GM18909 (cell line): Measurements from ENCODE around the gene ZMYND8.
A peak's percentile ranks its signal among the peaks of the same experiment; 100 is the strongest.
"Not testable (repeated sequence)": the region's sequence is repeated elsewhere in the genome, so short reads cannot be mapped to it uniquely, and the experiment has no call there.

ENCODE experiments used
- ATAC-seq: cut with Tn5 transposase; IDR thresholded peaks from one replicate; pipeline ENCODE4 v1.9.1; 2021; ENCODE audit warnings: mild to moderate bottlenecking; ENCODE audit not compliant: unreplicated experiment, poor library complexity

Gene ZMYND8

DNA sequence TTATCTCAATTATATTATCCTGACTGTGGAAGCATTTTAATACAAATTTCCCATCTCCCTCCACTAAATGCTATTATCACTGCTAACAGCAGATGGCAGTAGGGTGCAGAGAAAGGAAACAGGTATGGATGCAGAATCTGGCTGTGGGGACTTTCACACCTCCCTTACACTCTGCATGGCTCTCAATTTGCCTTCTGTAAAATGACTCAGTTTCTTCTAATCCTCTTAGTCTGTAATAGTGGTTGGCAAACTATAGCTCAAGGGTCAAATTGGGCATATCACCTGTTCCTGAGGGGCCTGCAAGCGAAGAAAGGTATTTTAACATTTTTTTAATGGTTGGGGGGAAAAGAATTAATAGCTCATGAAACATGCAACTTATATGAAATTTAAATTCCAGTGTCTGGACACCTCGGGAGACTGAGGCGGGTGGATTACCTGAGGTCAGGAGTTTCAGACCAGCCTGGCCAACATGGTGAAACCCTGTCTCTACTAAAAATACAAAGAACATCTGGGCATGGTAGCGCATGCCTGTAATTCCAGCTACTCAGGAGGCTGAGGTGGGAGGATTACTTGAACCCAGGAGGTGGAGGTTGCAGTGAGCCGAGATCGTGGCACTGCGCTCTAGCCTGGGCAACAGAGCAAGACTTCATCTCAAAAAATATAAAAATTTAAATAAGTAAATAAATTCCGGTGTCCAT lies 83.5 kb downstream of the ZMYND8 start:
- no peak for ATAC-seq

- no peak for ATAC-seq
Observed at GRCh38 chr20:47271046-47271615, 85.4 kb downstream of the ZMYND8 start.

GRCh38 chr20:47269309-47270165 lies 87.0 kb downstream of the ZMYND8 start:
- ATAC-seq = no peak

GRCh38 chr20:47267621-47268020 lies 88.9 kb downstream of the ZMYND8 start:
- ATAC-seq = no peak

DNA sequence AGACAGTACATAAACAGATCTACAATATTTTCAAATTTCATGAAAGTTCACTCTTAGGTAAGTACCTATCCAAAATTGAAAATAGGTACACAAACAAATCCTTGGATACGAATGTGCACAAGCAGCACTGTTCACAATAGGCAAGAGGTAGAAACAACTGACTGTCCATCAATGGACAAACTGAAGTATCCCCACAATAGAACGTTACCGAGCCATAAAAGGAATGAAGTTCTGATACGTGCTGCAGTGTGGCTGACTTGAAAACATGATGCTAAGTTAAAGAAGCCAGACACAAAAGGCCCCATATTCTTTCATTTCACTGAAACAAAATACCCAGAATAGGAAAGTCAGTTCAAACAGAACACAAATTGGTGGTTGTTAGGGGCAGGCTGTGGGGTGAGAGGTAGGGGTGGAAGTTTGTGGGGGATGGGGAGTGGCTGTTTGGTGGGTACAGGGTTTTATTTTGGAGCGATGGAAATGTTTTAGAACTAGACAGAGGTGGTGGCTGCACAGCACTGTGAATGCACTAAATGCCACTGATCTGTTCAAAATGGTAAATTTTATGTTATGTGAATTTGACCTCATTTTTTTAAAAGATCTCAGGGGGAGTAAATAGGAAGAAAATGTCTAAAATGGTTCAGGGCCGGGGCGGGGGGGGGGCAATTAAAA lies 89.5 kb downstream of the ZMYND8 start:
- no peak for ATAC-seq

GRCh38 chr20:47265984-47266383 lies 90.5 kb downstream of the ZMYND8 start:
- no peak for ATAC-seq

- no peak for ATAC-seq
Observed at GRCh38 chr20:47265214-47265613, 91.3 kb downstream of the ZMYND8 start.

DNA sequence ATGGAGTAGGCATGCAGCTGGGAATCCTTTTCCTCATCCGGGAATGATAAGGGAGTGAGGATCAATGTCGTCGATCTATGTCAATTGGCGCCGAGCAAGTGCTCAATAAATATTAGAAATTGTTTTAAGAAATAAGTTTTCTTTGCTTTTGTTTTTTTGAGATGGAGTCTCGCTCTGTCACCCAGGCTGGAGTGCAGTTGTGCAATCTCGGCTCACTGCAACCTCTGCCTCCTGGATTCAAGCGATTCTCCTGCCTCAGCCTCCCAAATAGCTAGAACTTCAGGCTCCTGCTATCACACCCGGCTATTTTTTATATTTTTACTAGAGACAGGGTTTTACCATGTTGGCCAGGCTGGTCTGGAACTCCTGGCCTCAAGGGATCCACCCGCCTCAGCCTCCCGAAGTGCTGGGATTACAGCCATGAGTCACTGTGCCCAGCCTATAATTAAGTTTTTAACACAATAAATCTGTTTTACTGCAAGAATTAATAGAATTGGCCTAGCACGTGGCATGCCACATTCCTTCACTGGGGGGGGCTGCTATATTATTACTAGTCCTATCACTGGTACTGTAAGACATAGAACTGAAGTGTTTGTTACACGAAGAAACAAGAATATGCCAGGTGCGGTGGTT lies 92.2 kb downstream of the ZMYND8 start:
- not testable (repeated sequence) for ATAC-seq

DNA sequence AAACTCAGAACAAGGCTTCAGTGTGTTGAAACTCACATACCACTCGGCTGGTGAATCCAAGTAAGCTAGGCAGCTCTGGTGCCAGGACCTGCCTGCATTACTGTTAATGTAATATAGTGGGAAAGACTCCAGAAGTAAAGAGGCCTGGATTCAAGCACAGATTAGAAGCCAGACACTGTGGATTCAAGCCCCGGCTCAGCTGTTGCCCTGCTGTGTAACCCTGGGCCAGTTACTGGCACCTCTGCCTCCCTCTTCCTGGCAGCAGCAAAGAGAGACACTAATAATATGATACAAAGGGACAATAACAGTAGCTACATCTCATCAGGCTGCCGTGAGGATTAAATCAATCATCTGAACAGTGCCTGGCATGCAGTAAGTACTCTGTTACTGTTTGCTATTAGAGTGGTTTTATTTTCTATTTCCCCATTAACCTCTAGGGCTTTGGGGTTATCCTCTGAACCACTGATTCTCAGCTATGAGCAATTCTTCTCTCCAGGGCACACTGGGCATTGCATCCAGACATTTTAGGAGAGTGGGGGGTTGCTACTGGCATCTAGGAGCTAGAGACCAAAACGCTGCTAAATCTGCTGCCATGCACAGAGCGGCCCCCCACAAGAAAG lies 92.9 kb downstream of the ZMYND8 start:
- ATAC-seq = no peak

GRCh38 chr20:47263080-47263464 lies 93.4 kb downstream of the ZMYND8 start:
- no peak for ATAC-seq

- ATAC-seq = peak; percentile 64
Observed at GRCh38 chr20:47262365-47263013, 94.0 kb downstream of the ZMYND8 start.

DNA sequence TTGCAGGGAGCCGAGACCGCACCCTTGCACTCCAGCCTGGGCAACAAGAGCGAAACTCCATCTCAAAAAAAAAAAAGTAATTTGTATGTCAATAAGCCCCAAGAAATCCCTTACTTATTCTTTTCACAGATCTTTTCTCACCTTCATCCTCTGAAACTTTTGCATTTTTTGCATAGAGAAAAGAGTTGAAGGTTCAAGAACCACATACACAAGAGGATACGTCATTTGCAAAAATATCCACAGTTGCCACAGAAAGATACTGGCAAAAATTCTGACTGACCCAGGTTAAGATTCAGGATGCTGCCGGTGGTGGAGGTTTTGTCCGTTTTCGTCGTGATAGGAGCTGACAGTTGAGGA lies 94.5 kb downstream of the ZMYND8 start:
- ATAC-seq = no peak

DNA sequence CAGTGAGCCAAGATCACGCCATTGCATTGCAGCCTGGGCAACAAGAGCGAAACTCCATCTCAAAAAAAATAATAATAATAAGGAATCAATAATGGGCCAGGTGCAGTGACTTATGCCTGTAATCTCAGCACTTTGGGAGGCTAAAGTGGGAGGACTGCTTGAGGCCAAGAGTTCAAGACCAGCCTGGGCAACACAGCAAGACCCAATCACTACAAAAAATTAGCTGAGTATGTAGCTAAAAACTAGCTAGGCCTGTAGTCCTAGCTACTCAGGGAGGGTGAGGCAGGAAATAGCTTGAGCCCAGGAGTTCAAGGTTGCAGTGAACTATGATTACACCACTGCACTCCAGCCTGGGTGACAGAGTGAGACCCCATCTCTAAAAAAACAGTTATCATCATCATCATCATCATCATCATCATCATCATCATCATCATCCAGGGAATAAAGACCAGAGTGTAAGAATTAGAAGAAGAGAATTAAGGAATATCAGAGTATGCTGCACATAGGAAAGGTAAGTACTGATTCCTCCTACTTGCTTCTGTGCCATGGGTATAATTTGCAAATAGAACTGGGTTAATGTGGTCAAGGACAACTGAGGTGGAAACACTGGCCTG lies 95.2 kb downstream of the ZMYND8 start:
- not testable (repeated sequence) for ATAC-seq

- not testable (repeated sequence) for ATAC-seq
Observed at GRCh38 chr20:47260540-47261126, 95.9 kb downstream of the ZMYND8 start.

DNA sequence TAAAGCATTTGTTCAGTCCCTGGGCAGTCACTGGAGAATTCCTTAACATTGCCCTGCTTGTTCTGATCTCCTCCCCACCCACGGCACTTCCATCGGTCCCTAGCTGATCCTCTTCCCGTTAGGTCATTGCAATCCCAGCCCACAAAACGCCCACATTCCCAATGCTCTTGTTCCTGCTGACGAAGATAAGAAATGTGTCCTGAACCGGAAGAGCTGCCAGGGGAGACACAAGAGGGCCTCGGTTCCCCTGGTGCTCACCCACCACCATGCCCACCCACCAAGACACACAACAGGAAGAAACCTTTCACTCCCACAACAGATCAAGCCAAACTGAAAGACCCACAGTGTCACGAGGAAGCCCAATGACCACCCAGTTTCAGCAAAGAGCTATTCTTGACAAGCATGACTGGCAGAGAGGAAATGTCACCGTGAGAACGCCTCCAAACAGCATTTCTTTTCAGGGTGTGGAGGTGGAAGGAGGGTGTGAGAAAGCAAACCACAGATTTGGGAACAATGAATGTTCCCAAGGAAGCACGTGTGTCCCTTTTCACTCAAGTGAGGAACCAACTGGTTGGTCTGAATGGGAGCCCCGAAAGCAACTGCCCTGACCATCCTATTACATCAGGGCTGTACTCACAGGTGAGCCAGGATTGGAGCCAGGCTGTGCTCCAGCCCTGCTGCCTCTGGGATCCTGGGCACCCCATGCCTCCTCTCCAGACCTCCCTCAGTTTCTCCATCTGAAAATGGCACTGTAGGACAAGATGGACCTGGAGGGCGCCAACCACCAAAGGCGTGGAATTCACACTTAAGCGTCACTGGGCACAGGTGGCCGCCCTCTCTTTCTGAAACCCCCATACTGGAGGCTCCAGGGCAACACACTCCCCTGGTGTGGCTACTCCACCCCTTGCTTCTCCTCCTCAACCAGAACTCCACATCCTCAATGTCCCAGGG lies 97.5 kb downstream of the ZMYND8 start:
- ATAC-seq = peak; percentile 49

DNA sequence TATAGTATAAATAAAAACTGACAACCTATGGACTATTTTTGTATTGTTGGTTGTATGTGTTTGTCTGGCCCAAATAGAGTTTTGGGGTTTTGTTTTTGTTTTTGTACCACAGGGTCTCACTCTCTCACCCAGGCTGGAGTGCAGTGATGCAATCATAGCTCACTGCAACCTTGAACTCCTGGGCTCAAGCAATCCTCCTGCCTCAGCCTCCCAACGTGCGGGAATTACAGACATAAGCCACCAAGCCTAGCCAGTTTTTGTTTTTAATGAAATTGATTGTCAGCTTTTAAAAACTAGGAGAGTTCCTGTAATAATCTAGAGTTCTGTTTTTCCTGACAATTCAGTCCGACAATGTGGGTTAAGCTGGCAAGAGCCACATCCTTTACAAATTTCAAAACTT lies 98.7 kb downstream of the ZMYND8 start:
- ATAC-seq = no peak

GRCh38 chr20:47257256-47257655 lies 99.2 kb downstream of the ZMYND8 start:
- ATAC-seq = no peak
